ENCODE data around the gene NPY4R. TPM values are rescaled to one million over a fixed set of nuclear protein-coding genes. Genes with fewer than 3 reads are reported as not detected.
A peak's percentile ranks its signal among the peaks of the same experiment; 100 is the strongest.
"Not testable (repeated sequence)": the region's sequence is repeated elsewhere in the genome, so short reads cannot be mapped to it uniquely, and the experiment has no call there.

NPY4R gene
- total and polyA plus RNA-seq, 11 donors, result not detected

DNA sequence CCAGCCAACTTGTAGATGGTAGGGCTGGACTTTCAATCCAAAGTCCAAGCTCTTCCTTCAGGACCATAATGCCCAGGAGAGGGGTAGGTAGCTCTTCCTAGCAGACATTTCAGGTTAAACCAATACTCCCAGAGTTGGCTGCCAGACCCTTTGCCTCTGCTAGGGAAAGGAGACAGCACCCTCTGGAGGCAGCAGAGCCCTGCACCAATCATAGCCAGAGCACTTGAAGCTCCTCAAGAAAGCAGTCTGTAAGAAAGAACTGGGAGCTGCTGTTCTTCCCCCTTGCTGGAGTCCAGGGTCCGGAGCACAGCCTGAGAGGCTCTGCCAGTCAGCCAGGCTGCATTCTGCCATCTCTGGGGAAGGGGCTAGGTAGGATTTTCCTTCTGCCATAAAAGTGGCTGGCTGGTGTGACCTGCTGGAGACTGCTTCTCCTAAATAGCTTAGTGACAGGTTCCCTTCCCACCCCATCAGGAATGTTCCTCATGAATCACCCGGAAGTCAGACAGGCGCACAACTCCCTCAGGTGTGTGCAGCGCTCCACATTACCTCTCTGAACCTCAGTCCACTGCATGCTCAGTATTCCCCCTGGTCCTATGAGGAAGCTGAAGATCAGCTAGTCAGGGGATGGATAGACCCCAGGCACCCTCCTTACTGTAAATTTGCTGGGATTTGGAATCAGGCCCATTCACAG lies 2.5 kb upstream of the NPY4R start:
- H3K9me3 ChIP-seq; H3K36me3 ChIP-seq; H3K27me3 ChIP-seq; H3K27ac ChIP-seq; H3K4me3 ChIP-seq; H3K4me1 ChIP-seq; intact Hi-C loops (cut with DNase I): not testable (repeated sequence)
- TF ChIP-seq, protein P1, sequence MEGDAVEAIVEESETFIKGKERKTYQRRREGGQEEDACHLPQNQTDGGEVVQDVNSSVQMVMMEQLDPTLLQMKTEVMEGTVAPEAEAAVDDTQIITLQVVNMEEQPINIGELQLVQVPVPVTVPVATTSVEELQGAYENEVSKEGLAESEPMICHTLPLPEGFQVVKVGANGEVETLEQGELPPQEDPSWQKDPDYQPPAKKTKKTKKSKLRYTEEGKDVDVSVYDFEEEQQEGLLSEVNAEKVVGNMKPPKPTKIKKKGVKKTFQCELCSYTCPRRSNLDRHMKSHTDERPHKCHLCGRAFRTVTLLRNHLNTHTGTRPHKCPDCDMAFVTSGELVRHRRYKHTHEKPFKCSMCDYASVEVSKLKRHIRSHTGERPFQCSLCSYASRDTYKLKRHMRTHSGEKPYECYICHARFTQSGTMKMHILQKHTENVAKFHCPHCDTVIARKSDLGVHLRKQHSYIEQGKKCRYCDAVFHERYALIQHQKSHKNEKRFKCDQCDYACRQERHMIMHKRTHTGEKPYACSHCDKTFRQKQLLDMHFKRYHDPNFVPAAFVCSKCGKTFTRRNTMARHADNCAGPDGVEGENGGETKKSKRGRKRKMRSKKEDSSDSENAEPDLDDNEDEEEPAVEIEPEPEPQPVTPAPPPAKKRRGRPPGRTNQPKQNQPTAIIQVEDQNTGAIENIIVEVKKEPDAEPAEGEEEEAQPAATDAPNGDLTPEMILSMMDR (IDR thresholded peaks at IDR 0.05), result peak in 7 of 12 donors; percentile 5 to 33 (median 11)
- WGBS, 4 donors, result 17 to 57% methylated on average over 1 of the region's 4 CpGs; no CpG with 5 or more reads in 2 of the 4 donors
- ATAC-seq (peak in 3 of 4 donors; percentile 67 to 77 (median 68)), DNase-seq (peak in 1 of 5 donors; percentile 16)

- ATAC-seq; H3K27me3 ChIP-seq; H3K27ac ChIP-seq; H3K4me3 ChIP-seq; DNase-seq; H3K9me3 ChIP-seq; H3K4me1 ChIP-seq; H3K36me3 ChIP-seq; intact Hi-C loops (cut with DNase I): not testable (repeated sequence)
- no CpG with 5 or more reads among the region's 2 CpGs for WGBS, 4 donors
These were observed 2.1 kb downstream of the NPY4R start for GRCh38 chr10:46463608-46464007.

GRCh38 chr10:46462276-46462675 lies 3.5 kb downstream of the NPY4R start:
- intact Hi-C loops (cut with DNase I); H3K27ac ChIP-seq; DNase-seq; ATAC-seq; H3K4me1 ChIP-seq; H3K27me3 ChIP-seq; H3K36me3 ChIP-seq; H3K9me3 ChIP-seq; H3K4me3 ChIP-seq: not testable (repeated sequence)
- WGBS, 4 donors, result 90 to 100% (median 95%) methylated on average over 3 to 6 of the region's 10 CpGs

- 81 to 90% (median 85%) methylated on average over 3 of the region's 7 CpGs; no CpG with 5 or more reads in 1 of the 4 donors for WGBS, 4 donors
- H3K27ac ChIP-seq; DNase-seq; intact Hi-C loops (cut with DNase I); H3K4me1 ChIP-seq; H3K4me3 ChIP-seq; H3K36me3 ChIP-seq; H3K9me3 ChIP-seq; ATAC-seq; H3K27me3 ChIP-seq: not testable (repeated sequence)
These were observed 6.2 kb downstream of the NPY4R start for GRCh38 chr10:46459579-46459978.

DNA sequence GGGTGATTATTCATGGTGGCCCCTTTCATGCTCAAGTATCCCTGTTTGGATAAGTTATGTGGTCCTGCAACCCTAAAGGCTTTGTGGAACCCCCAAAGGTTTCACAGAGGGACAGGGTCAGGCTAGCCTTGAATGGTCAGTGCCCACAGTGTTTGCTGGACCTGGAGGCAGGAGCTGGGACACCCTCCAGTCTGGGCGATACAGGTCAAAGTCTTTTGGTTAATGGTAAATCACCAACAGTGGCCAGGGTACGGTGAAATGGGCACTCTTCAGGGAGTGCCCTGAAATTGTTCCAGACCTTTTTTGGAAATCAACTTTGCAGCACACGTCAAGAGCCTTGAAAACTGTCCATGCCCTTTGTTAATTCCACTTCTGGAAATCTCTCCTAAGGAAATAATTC lies 8.7 kb downstream of the NPY4R start:
- H3K27ac ChIP-seq; intact Hi-C loops (cut with DNase I); DNase-seq; H3K4me1 ChIP-seq; H3K27me3 ChIP-seq; H3K9me3 ChIP-seq; ATAC-seq; H3K36me3 ChIP-seq; H3K4me3 ChIP-seq: not testable (repeated sequence)
- WGBS, 4 donors, result no CpG with 5 or more reads among the region's 3 CpGs

DNA sequence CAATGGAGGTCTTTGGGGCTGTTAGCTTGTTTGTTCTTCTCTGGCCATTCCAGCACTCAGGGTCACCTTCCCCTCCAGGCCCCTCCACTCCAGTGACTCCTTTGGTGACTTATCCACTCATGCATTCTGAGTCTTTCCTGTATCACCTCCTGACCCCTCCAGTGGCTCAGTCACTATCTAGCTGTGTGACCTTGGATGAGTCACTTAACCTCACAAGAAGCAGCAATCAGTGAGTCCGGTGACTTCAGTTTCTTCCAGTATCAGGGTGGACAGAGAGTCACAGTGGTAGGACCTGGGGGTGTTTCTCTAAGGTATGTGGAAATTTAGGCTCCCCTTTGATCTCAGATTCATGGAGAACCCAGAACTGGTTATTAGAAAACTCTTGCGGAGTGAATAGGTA lies 9.8 kb downstream of the NPY4R start:
- H3K27ac ChIP-seq; DNase-seq; H3K9me3 ChIP-seq; H3K27me3 ChIP-seq; H3K4me3 ChIP-seq; H3K36me3 ChIP-seq; intact Hi-C loops (cut with DNase I); ATAC-seq; H3K4me1 ChIP-seq: not testable (repeated sequence)
- WGBS, 4 donors, result no CpG with 5 or more reads among the region's 2 CpGs

- H3K4me3 ChIP-seq; intact Hi-C loops (cut with DNase I); H3K4me1 ChIP-seq; H3K9me3 ChIP-seq; H3K27me3 ChIP-seq; H3K36me3 ChIP-seq; H3K27ac ChIP-seq: not testable (repeated sequence)
- 52 to 53% methylated on average over 1 of the region's 1 CpG; no CpG with 5 or more reads in 2 of the 4 donors for WGBS, 4 donors
- DNase-seq (peak in 1 of 5 donors; percentile 22), ATAC-seq (peak in 2 of 4 donors; percentile 14 to 52)
These were observed 14.4 kb downstream of the NPY4R start for GRCh38 chr10:46451365-46451764.

- peak in 1 of 5 donors; percentile 15 for DNase-seq
- H3K9me3 ChIP-seq; H3K27ac ChIP-seq; intact Hi-C loops (cut with DNase I); ATAC-seq; H3K4me3 ChIP-seq; H3K4me1 ChIP-seq; H3K27me3 ChIP-seq; H3K36me3 ChIP-seq: not testable (repeated sequence)
- WGBS, 4 donors, result 77 to 83% (median 80%) methylated on average over 7 to 8 of the region's 8 CpGs
These were observed 14.9 kb downstream of the NPY4R start for GRCh38 chr10:46450829-46451228.

DNA sequence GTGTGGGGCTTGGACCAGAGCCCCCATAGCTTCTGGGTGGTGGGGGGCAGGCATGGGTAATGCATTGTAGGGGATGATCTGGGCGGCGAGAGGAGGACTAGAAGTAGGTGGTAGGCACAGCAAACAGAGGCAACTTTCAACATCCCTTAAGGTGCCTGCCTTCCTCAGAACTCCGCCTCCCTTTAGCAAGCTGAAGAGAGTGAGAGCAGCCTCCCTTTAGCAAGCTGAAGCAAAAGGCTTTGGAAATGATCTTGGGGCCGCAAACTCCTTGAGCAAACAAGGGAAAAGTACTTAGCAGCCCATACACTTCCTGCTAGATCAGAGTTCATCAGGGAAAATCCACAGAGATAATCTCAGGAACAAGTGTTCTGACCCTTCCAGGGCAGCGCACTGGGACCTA lies 18.3 kb downstream of the NPY4R start:
- not testable (repeated sequence) for DNase-seq

DNA sequence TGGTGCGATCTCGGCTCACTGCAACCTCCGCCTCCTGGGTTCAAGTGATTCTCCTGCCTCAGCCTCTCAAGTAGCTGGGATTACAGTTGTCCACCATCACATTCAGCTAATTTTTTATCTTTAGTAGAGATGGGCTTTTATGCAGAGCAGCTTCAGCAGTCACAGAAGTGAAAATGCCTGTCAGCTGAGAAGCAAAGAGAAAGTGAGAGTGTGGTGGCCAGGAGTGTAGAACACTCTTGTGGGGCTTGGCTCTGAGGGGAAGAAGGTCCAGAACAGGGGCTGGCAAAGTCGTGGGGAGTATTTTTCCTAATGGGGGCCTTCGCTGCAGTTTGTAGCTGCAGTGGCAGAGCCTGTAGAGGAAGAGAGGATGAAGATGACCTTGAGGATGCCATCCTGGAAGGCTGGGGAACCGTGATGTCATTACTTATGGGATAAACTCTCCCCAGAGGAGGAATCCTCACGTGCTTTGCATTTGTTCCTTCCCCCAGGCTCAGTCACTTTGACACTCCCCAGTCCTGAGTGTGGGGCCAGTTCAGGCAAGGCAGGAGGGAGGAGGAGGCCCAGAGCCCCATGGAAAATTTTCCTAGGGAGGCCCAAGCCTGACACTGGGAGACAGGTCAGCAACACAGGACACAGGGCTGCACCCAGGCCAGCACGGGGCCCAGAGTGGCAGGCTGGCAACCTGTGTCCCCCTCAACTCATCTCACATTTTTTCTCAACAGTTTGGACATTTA lies 20.2 kb downstream of the NPY4R start:
- H3K4me3 ChIP-seq; H3K9me3 ChIP-seq; ATAC-seq; DNase-seq; H3K27me3 ChIP-seq; H3K4me1 ChIP-seq; intact Hi-C loops (cut with DNase I); H3K36me3 ChIP-seq: not testable (repeated sequence)
- peak overlapping the region in 1 of 12 donors; percentile 51 for H3K27ac ChIP-seq
- 94 to 99% (median 98%) methylated on average over 3 to 4 of the region's 8 CpGs for WGBS, 4 donors

More for the DNA sequence above, 18.3 kb downstream of the NPY4R start:
- intact Hi-C loops (cut with DNase I); H3K4me1 ChIP-seq; H3K36me3 ChIP-seq; ATAC-seq; H3K9me3 ChIP-seq; H3K4me3 ChIP-seq; H3K27me3 ChIP-seq; H3K27ac ChIP-seq: not testable (repeated sequence)
- WGBS, 4 donors, result 80 to 100% (median 93%) methylated on average over 1 to 3 of the region's 5 CpGs
